ENCODE measurements around the gene PIK3C2G.

GRCh38 chr12:18470251-18470650, 208.9 kb downstream of the PIK3C2G start:
- TF ChIP-seq CTCF (conservative IDR thresholded peaks at IDR 0.05; ENCODE audit: low read length) = no peak
- TF ChIP-seq EZH2phosphoT487 (IDR thresholded peaks at IDR 0.05; ENCODE audit: borderline replicate concordance) = no peak

All from Loucy (cell line).